ENCODE results near the gene PPIL1. TPM values are rescaled to one million over a fixed set of nuclear protein-coding genes. Genes with fewer than 3 reads are reported as not detected.

Gene PPIL1
- polyA plus RNA-seq, 3 donors = 53.1 to 58.2 (median 55.5) TPM

DNA sequence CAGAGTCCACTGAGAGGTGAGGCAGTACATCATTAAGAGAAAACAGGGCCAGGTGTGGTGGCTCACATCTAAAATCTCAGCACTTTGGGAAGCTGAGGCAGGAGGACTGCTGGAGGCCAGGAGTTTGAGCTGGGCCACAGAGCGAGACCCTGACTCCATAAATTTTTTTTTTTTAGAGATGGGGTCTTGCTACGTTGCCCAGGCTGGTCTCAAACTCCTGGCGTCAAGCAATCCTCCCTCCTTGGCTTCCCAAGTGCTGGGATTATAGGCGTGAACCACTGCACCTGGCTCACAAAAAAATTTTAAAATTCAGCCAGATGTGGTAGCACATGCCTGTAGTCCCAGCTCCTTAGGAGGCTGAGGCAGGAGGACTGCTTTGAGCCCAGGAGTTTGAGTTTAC, 17.3 kb downstream of the PPIL1 start:
- no peak for DNase-seq (ENCODE audit: low read depth in 3 of 3, low spot score in 2 of 3)

DNA sequence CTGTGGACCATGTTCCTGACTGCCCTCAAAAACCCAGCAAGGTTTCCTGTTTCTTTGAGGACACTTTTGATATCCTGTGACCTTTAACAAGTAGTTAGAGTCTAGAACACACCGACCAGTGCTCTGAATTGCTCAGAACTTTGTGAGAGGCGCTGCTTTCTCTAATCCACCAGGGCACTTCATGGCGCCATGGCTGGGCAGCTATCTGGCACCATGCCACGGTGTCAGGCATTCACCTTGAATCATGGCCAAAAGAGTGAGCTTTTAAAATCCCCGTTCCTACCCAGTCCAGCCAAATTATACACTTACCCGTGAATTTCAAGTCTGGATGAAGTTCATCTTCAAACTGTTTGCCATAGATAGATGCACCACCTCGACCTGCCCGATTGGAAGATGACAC, 18.3 kb downstream of the PPIL1 start:
- no peak for DNase-seq (ENCODE audit: low read depth in 3 of 3, low spot score in 2 of 3)

DNA sequence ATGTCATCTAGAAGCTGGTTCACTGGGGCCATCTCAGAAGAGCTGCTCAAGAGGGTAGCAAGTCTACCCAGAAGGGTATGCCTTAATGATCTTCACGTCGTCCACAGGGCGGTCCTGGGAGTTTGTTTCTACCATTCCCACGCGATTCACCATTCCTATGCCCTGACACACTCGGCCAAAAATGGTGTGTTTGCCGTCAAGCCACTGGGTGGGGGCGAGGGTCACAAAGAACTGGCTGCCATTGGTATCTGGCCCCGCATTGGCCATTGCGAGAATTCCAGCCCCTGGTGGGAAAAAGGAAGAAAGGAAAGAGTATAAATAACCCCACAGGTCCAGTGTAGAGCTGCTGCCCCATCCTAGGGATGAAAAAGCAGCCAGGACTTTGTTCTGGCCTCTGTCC, 18.9 kb downstream of the PPIL1 start:
- no peak for DNase-seq (ENCODE audit: low read depth in 3 of 3, low spot score in 2 of 3)

DNA sequence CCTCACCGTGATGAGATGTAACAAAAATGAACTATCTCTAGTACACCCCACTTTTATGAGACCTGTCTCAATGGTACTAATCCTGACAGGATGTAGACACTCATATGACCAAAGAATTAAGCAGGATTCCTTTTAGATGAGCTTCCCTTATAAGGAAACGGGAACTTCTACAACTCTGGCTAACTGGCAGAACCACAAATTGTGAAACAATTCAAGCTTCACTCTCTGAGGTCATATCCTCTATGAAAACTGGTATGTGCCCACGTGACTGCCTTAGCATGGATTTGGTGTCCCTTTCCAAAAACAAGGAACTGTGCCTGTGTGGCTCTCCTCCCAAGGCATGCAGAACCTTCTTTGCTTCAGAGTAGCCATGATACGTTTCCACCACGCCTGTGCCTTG, 21.3 kb downstream of the PPIL1 start:
- DNase-seq (ENCODE audit: low read depth in 3 of 3, low spot score in 2 of 3) = no peak

DNA sequence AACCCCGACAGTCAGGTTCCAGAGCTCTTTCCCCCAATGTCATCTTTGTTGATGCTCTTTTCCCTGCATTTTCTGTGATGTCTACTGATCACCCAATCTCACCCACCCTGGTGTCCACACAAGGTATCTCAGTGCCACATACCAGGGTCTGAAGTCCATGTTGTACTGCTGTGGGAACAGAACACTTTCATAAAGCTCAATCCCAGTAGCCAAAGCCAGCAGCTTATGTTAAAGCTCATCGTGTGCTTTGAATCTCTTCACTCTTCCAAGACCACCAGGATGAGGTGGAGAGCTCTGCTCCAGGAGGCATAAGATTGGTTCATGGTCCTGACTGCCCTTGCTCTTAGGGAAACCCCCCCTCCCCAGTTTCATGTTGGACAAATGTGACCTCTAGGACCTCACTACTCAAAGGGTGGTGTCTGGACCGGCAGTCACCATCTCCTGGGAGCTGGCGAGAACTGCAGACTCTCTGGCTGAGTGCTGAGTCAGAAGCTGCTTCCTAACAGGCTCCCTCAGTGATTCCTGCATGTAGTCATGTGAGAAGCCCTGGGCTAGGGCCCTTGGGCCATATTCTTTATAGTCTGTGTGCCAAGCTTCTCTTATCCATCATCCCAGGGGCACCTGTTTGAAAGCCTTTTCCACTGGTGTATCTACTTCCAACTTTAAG, 22.0 kb downstream of the PPIL1 start:
- no peak for DNase-seq (ENCODE audit: low read depth in 3 of 3, low spot score in 2 of 3)

DNA sequence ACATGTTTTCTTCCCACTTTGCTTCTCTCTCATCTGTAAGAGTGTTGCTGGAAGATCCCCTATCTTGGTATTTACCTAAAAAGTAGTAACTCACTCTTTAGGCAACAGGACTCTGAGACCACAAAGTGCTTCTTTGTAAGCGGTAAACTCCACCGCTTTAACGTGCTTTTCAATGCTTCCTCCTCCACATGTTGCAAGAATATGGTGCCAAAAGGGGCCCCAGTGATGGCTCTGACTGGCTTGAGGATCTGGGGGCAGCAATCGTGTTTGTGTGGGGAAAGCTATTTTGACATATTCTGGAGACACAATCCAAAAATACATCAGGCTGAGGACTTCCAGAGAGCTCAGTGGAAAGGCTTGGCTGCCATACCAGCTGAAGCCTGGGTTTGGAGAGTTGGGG, 23.0 kb downstream of the PPIL1 start:
- no peak for DNase-seq (ENCODE audit: low read depth in 3 of 3, low spot score in 2 of 3)

DNA sequence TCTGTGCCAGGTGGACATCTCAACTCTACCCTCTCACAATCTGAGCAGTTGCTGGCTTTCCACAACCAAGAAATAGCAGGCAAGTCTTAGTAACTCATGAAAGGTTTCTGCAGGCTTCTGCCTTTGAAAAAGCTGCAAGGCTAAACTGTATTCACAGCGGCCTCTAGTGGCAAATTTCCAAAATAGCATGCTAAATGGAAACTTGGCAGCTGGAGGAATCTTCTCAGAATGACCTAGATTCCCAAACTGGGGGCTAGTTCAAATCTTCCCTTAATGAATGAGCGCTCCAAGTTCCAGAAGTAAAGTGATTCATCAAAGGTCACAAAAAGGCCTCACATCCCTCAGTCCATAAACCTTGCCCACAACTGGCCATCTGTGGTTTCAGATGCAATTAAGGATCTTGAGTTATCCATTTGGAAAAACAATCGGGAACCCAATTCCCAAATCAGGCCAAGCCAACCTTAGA, 23.4 kb downstream of the PPIL1 start:
- DNase-seq (ENCODE audit: low read depth in 3 of 3, low spot score in 2 of 3) = peak in 2 of 3 donors; percentile 62 to 71

DNA sequence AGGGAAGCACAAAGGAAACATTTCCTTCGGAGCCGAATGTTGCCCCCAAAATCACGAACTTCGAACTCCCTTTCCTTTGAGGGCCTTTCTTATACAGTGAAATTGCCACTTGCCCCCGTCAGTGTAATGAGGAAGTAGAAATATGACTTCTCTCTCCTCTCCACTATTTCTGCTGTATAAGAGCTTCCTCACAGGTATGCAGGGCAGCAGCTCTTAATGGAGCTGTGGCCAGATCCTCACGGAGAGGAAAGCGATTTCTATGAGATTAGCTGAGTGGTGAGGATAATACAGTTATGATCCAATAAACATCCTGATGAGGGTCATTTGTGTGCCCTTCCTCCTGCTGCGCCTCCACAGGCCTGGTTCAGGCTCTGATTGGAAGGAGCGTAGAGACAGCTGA, 24.6 kb downstream of the PPIL1 start:
- DNase-seq (ENCODE audit: low read depth in 3 of 3, low spot score in 2 of 3) = no peak

DNA sequence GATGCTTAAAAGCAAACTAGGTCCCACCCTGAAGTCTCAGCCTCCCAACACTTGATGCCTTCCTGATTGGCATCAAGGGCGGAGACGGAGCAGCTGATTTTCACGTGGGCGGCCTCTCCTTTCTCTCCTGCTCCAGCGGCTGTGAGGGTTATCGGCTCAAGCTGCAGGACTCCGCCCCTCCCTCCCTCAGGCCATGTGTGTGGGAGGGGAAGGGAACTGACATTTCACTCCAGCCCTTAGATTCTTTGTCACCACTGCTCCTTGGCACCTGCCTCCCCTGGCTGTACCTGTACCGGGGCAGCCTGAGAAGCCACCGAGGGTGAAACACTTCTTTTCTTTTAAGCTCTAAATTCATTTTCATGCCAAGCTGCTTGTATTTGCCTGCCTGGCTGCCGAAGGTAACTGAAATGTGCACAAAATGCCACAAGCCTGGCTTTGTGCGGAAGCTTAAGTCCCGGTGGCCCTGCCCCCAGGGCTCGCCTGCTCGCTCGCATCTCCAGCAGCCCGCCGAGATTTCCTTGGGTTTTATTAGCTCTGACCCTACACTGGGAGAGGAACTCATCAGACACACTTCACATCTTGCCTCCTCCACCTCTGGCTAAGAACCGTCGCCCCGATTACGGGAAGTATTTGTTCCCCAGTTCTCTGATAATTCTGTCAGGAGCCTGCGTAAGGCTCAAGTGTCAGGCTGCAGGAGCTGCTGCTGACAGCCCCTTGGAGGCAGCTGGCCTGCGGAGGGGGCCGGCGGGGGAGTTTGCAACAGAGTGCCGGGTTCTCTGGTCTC, 25.8 kb downstream of the PPIL1 start:
- DNase-seq (ENCODE audit: low read depth in 3 of 3, low spot score in 2 of 3) = peak in 1 of 3 donors; percentile 55

DNA sequence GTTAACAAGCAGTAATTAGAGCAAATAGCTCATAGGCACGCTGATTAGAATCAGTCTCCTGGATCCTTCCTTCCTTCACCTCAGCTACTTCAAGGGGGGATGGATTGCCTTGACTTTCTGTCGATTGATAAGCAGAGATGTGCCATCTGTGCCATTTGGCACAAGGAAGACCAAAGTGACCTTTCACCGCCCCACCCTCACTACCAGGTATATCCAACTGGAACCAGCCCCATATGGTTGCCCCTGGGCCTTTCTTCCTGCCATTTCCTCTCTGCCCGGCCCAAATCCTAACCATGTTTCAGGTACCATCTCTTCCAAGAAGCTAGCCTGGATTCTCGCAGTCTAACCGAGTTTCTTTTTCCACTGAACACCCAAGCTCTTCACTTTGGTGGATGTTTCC, 26.6 kb downstream of the PPIL1 start:
- DNase-seq (ENCODE audit: low read depth in 3 of 3, low spot score in 2 of 3) = no peak

DNA sequence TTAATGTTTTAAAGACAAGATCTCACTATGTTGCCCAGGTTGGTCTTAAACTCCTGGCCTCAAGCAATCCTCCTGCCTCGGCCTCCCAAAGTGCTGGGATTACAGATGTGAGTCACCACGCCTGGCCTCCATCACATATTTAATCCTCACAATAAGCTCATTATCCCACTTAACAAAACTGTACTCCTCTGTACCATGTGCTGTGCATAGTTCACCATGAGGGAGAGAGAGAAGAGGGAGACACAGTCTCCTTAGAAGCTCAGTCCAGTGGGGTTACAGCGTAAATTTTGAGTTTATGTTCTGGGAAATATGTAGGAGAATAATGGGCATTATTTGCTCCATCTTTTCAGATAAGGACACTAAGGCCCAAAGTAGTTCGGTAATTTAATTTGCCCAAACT, 27.5 kb downstream of the PPIL1 start:
- DNase-seq (ENCODE audit: low read depth in 3 of 3, low spot score in 2 of 3) = no peak

DNA sequence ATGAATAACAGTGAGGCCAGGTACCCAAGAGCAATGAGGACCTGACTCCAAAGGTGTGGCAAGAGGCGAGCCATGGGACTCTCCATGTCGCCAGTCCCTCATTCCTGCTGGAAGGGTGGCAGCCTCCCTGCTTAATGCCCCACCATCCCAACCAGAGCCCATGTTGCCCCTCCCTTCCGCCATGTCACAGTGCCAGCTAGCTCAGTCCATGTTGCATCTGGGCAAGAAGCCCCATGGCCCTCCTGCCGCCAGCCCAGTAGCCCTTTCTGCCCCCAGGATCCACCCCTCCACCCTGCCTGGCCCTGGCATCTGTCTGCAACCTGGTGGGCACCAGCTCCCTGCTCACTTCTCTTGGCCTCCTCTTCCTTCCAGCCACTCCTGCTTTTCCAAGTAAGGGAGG, 29.4 kb downstream of the PPIL1 start:
- no peak for DNase-seq (ENCODE audit: low read depth in 3 of 3, low spot score in 2 of 3)

DNA sequence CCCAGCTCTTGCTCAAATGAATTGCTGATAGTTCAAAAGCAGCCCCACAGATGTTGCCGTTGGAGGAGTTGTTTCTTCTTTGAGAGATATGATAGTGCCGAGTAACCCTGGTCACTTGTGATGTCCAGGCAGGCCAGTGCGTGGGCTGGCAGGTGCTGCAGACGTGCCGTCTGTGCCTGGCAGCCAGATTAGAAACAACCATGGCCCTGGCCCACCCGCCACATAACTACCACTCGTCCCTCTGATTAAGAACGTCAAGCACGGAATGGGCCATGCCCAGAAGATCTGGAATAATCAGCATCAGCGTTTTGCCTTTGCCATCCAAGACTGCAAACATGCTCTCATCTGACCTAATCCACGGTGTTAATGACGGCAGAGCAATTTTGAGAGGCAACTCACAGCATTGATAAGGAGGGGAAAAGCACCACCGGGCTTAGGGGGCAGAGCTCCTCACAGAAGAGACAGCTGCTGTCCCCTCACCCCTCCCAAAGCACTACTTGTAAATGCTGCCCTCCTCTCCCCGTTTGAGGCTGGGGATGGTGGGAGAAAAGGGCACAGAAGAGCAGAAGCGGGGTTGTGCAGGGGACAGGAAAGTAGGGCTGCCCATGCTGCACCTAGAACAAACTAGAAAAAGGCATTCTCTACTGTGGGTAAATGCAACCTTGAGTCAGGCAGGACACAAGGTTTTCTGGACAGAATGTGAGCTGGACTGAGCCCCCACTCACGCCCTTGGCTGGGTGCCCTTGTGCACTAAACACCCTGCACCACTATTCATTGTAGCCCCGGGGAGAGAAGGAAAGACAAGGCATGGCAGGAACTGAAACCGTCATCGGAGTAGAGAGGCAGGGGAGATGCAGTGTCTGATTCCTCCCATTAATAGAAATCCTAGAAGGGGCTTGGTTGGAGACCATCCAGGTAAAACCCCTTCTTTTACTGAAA, 30.1 kb downstream of the PPIL1 start:
- no peak for DNase-seq (ENCODE audit: low read depth in 3 of 3, low spot score in 2 of 3)

DNA sequence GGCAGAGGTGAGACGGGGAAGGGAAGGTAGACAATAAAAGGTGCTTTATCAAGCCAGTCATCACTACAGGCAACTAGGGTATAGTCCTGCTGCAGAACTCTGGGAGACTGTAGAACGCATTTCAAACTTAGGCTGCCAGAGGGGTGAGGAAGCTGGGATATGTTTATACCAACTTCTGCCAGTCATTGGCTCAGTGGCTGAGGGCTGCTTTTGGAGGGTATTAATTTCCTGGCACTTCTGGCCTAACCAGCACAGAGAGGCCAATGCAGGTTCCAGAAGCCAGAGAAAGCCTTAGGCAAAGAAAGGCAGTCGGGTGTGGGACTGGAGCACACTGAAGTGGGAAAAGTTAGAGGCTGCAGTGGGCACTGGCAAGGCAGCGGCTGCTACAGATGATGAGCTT, 31.4 kb downstream of the PPIL1 start:
- DNase-seq (ENCODE audit: low read depth in 3 of 3, low spot score in 2 of 3) = no peak

DNA sequence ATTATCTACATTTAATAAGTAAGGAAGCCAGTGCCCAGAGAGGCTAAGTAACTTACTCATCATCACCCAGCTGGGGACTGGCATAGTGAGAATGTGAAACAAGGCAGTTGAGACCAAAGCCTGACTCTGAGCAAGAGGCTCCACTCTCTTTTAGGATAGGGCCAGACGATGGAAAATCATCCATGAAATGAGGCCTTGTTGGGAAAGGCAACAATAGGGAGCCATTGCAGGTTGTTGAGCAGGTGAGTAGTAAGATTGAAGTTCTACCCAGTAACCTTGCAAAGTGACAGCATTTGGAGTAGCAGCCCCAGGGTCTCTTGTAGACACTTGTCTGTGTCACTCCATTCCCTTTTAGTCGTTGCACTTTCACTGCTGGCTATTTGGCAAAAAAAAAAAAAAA, 32.8 kb downstream of the PPIL1 start:
- no peak for DNase-seq (ENCODE audit: low read depth in 3 of 3, low spot score in 2 of 3)

DNA sequence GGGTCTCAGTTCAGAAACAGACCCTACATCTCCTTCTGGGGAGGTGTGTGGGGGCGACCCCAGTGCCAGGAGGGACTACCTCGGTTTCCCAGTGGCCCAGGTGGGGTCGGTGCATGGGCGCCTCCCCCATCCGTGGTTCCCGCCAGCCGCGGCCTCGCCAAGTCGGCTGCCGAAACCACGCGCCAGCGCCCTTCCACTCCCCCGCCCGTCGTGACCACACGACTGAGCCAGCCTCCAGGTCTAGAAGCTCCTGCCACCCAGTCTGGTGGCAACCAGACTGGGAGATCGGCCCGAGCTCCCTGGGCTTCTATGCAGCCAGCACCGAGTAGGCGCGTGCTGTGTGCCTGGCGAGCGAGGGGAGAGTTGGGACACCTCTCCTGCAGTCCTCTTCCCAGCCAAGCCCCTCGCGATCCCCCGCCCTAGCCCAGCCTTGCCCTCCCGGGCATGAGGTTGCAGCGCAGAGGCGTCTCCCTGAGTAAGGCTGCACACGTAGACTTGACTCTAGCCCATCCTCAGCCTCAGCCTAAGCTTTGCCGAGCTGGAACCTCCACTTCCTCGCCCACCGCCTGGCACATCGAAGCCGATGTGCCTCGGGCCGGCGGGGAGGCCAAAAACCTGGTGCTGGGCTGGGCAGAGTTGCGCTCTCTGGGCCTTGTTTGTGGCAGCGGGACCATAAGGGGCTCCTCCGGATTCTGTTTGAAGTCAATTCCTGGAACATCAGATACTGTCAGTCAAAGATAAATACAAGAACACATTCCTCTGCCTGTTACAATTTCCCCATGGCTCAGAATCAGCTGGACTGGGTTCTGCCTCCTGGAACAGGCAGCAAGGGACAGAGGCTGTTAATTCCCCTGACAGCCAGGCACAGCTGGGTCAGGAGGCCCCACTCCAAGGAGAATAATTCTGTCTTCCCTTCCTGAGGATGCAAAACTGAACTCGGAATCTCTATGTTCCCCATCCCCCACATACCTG, 33.9 kb downstream of the PPIL1 start:
- no peak for DNase-seq (ENCODE audit: low read depth in 3 of 3, low spot score in 2 of 3)

DNA sequence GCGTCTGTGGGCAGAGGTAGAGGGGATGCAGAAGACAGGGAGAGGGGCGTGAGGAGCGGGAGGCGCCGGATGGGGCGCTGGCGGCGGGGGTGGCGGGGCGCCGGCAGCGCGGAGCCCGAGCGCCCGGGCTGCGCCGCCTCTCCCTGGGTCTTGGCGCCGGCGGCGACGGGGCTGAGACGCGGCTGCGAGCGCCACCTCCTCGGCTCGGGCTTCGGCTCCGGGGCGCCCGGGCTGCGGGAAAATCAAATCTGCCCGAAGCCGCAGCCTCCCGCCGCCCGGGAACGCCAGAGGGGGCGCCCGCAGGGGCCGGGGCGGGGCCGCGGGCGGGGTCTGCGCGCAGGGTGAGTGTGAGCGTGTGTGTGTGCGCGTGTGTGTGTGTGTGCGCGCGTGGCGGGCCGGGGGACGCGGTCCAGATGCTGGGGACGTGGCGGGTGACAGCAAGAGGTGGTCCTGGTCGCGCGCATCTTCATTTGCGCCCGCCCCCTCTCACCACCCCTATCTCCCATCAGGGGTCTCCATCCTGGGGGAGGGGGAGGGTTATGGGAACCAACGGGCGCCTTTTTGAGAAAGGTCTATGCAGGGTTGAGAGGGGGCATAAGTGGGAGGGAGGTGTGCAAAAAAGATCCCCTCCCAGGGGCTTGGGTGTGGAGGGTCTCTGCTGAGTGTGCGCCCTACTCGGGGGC, 34.7 kb downstream of the PPIL1 start:
- DNase-seq (ENCODE audit: low read depth in 3 of 3, low spot score in 2 of 3) = no peak

DNA sequence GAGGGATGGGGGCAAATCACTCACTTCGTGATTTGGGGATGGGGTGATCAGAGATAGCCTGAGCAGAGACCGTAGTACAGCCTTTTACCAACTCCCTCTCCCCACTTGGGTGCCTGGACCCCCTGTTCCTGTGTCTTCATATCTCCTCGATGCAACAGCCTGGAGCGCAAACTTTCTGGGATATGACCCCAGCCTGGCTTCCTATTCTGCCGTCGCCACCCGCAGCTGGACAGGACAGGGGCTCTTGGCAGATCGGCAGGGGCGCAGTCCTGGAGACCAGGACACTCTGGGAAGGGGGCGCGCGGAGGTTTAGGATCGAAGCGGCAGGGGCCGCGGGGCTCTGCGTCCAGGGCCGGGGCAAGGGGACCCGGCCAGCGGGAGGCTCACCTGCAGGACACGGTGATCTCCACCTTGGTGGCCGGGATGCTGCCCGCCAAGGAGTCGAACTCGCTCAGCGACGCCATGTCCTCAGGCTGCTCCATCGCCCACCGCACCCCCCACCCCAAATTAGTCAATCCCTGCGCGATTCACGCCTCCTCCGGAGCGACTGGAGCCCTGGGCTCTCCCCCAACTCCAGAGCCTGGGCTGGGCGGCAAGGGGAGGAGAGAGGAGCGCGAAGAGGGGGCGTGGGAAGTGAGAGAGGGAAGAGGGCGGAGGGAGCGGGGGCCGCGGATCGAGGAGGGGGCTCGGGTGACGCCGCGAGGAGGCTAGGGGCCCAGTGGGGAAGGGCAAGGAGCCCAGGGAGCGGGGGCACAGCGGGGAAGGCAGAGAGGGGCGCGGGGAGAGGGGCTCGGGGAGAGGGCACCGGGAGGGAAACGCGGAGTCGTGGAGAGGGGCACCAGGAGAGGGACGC, 35.5 kb downstream of the PPIL1 start, which contains the start of gene CPNE5:
CPNE5 (minus strand) TSS at position 549 of the 853 bp plus-strand sequence; CDS start at position 482, 67 bp downstream.
- DNase-seq (ENCODE audit: low read depth in 3 of 3, low spot score in 2 of 3) = no peak
